HG03108 (cell line): ENCODE data around the gene RADIL.

Experiments used
- ATAC-seq: cut with Tn5 transposase; IDR thresholded peaks from one replicate; pipeline ENCODE4 v1.9.1; 2021; ENCODE audit warnings: moderate library complexity; ENCODE audit not compliant: unreplicated experiment

Gene RADIL

GRCh38 chr7:4882169-4883032 is 1.1 kb downstream of the RADIL start:
- no peak for ATAC-seq

- ATAC-seq: no peak
Measured at GRCh38 chr7:4880218-4880617, 3.3 kb downstream of the RADIL start.

DNA sequence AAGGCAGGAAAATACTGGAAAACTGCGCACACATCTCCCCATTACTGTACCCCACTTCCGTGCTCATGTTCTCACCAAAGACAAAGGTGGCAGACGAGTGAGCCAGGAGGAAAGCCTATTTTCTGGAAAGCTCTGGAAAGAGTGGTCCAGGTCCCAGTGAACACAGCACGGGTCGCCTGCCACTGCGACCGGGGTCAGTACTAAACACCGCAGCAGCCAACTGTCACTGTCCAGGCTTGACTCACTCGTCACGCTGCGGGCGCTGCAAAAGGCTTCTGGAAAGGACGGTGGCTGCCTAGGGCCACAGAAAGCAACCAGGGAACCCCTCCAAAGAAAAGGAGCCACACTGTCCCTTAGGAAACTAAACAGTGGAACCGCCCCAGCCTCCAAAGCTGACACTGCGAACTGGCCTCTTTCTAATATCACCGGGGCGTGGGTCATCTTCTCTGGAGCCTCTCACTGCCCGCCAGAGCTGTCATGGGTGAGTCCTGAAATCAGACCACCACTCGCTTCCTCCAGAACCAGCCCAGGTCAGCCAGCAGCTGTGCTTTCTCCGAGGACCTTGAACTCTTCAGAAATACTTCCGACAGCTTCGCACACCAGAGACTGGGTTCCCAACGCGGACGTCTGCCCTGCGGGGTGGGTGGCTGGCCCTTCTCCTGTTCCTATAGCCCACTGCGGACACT is 4.0 kb downstream of the RADIL start:
- no peak for ATAC-seq

GRCh38 chr7:4878336-4879335 is 4.9 kb downstream of the RADIL start:
- no peak for ATAC-seq

DNA sequence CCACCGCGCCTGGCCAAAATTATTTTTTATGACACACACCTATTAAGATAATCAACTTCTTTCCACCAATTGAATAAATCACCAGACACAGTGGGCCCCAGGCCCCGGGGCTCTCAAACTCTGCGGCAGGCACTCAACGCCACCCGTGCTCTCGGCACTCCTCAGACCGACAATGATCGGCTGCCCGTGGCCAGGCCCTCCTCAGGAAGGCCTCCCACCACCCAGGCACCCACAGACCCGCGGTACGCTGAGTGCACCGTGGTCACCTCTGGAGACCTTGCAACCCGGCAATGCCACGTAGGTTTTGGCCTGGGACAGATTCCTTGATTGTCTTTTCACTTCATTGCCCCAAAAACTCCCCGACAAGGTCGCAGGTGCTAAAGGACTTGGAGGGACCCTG is 6.9 kb downstream of the RADIL start:
- no peak for ATAC-seq

DNA sequence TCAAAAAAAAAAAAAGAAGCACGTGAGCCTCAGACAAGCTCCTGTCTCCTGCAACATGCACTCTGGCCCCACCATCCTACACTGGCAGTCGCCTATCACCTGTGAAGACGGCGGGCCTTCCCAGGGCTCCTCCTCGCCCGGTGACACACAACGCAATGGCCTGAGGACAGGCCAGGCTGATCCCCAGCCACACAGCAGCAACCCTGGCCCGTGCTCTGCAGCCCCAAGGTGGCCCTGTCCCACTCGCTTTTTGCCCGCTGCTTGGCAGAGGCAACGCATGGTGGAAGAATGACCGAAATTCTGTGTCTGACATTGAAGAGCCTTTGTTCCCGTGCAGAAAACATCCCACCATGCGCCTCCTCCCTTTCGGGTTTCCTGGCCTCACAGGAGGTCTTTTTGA is 8.1 kb downstream of the RADIL start:
- no peak for ATAC-seq

DNA sequence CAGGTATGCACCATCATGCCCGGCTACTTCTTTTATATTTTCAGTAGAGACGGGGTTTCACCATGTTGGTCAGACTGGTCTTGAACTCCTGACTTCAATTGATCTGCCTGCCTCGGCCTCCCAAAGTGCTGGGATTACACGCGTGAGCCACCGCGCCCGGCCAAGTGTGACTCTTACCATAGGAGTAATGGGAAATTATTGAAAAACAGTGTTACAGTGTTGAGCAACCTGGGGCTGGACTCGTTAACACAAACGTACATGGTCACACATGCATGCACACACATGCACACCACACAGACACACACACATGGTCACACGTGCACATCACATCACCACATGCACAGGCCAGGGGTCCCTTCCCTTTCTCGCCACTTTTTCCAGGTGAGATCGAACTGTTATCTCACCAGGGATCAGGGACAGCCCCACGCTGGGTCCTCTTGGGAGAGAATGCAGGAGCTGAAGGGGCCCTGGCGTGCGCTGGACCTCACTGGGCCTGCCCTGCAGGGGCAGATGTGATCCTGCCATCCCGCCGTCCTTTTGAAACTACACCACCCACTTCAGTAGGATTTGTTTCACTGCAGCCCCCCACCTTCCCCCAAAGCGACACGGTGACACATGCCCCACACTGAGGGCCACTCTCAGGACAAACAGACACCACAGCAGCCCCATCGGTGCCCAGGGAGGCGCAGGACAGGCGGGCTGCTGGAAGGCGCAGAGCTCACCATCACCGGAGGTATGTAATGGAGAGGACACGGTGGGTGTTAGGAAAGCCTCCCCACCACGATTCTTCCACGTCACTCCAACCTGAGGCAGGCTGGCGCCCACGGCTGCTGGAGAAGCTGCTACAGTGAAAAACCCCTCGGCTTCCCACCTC is 10.2 kb downstream of the RADIL start:
- no peak for ATAC-seq

DNA sequence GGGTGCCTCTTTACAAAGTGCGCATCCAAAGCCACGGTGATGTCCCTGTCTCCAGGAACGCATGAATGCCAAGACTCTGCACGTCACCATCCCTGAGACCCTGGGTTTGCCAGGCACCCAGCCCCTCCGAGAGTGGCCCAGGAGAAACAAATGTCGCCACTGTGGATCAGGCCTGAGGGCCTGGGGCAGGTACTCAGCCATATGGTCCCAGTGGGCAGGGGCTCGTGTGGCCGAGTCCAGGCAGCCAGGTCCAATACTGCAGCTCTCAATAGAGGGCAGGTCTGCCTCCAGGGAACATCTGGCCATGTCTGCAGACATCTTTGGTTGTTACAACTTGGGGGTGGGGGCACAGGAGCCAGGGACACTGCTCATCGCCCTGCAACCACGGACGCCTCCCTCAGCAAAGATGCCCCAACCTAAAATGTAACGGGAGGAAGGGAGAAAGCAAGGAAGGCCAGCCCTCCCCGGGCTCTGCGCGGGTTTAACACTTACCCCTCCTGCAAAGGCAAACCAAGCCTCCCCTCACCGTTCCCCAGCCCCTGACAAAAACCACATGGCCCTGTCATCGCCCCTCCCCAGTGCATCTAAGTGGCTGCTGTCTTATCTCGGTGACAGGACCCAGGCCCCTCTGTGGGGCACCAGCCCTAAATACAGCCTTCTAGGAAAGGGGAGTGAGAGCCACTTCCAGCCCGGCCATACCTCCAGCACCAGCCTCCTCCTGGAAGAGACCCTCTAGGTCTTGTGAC is 11.4 kb downstream of the RADIL start:
- no peak for ATAC-seq

DNA sequence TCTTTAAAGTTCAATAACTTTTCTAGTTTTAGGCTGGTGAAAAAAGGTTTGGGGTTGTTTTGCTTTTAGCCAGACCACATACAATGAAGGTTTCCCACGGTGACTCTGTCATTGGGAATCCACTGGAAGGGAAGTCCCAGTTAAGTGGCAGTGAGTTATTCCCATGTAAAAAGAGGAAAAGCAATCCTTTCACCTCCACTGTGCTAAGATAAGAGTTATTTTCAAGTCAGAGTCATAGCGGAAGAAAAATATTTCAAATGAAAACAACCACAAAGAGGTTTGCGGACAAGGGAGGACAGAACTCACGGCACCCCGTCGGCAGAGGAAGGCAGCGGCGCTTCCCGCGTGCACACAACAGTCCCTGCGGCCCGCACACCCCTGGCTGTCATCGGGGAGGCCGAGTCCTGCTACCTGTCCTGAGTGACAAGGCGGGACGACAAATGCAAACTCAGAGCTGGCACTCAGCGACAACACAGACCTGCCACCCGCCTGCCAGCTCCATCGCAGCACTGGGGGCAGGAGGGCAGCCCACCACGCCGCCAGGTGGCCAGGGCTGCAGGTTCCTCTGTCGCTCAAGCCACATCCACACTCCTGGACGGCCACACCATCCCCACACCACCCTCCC is 12.3 kb downstream of the RADIL start:
- no peak for ATAC-seq

- ATAC-seq: no peak
Measured at GRCh38 chr7:4868493-4868892, 15.0 kb downstream of the RADIL start.

DNA sequence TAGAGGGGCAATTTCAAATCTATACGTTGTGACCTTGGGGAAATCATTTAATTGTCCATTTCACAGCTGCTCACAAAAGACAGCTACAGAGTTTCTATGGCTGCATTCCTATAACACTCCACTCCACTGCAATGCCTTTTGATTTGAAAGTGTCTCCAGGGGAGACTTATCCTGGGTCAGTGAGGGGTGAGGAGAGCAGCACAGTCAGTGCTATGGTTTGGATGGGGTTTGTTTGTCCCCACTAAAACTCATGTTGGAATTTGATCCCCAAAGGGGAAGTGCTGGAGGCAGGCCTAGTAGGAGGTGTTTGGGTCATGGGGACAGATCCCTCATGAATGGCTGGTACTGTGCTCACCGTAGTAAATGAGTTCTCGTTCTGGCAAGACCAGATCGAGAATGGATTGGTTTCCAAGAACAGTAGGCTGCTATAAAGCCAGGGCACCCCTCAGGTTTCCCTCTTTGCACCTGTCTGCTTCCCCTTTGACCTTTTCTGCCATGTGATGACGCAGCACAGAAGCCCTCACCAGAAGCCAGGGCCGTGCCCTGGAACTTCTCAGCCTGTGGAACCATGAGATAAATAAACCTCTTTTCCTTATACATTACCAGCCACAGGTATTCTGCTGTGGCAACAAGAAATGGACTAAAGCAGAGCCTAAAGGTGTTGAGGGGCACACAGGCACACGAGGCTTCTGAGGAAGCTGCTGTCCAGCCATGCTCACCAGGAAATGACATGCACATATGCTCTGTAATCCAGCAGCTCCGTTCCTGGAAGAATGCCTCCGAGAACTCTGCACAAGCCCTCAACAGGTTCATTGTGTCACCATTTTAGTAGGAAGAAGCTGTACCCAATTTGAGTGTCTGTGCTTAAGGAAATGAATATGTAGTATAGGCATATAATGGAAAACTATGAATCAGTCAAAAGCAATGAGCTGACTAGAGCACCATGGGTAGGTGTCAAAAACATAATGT is 16.7 kb downstream of the RADIL start:
- ATAC-seq: no peak

GRCh38 chr7:4862156-4862555 is 21.4 kb downstream of the RADIL start:
- ATAC-seq: no peak

GRCh38 chr7:4861673-4862072 is 21.8 kb downstream of the RADIL start, which contains the start of gene PAPOLB:
Gene PAPOLB, minus strand, starts transcription at chr7:4862030. Its CDS starts 220 bp downstream, at chr7:4861810.
- no peak for ATAC-seq

GRCh38 chr7:4861227-4861626 is 22.3 kb downstream of the RADIL start:
- ATAC-seq: no peak

DNA sequence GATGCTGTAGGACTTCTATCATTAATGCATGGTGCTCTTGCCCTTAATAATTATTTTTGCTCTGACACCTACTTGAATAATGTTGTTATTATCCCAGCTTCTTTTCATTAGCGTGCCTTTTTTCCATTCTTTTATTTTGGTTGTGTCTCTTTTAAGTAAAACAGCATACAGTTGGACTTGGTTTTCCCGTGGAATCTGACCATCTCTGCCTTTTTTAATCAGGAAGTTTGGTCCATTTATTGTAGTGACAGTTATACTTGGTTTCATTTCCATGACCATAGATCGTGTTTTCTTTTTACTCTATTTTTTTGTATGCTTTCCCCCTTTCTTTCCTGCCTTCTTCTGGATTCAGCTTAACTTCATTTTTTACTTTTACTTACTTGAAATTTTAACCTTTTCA is 26.3 kb downstream of the RADIL start:
- no peak for ATAC-seq

DNA sequence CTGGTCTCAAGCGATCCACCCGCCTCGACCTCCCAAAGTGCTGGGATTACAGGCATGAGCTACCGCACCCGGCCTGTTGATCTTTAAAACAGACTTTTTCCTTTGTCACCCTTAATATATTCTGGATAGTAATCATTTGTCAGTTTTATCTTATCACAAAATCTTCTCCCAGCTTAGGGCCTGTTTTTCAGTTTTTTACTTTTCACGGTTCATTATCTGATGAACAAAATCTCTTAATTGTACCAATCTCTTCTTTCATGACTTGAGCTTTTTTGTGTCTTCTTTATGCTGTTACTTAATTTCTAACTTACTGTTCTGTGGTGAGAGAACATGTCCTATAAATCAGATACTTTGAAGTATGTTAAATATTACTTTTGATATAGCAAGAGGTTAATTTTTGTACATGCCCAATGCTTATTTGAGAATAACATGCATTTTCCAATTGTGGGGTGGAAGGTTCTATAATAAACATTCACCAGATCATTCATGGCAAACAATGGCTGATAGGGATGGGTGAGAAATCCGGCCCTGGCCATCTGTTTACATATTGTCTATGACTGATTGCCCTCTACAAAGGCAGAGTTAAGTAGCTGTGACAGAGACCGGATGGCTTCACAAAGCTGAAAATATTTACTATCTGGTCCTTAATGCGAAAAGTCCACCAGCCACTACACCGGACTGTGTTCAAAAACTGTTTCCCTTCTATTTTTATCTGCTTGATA is 27.0 kb downstream of the RADIL start:
- no peak for ATAC-seq

GRCh38 chr7:4854916-4855315 is 28.6 kb downstream of the RADIL start:
- ATAC-seq: no peak
